Ovary (tissue), 9 donors: ENCODE data around the gene CTNNA3. TPM values are rescaled to one million over a fixed set of nuclear protein-coding genes. Genes with fewer than 3 reads are reported as not detected.

Experiments
- DNase-seq, 5 donors: peaks; one replicate each; pipeline ENCODE4 v3.0.0-alpha.2; 2019 to 2020
- H3K27ac ChIP-seq, 2 donors: fragments of 200-600 bp; one replicate each; pipeline versions ENCODE4 v1.5.1 to v1.8.0; 2019 to 2022
- H3K27me3 ChIP-seq: fragments of 200-600 bp; one replicate; pipeline ENCODE4 v1.8.0; 2022
- H3K36me3 ChIP-seq: fragments of 200-600 bp; sonication (generic); one replicate; pipeline ENCODE4 v1.5.1; 2019
- H3K4me1 ChIP-seq: one replicate; pipeline ENCODE4 v1.8.1; 2013; ENCODE audit warnings: mild to moderate bottlenecking, moderate library complexity; ENCODE audit not compliant: insufficient read depth
- H3K4me3 ChIP-seq: fragments of 200-600 bp; sonication (generic); one replicate; pipeline ENCODE4 v1.5.1; 2017
- H3K9me3 ChIP-seq, 2 donors: fragments of 200-600 bp in 1 of 2; sonication (generic) in 1 of 2; one replicate each; pipeline versions ENCODE4 v1.5.1 to v1.8.1; 2013 to 2019; ENCODE audit warnings: mild to moderate bottlenecking in 1 of 2, moderate library complexity in 1 of 2
- CTCF ChIP-seq, 3 donors: fragments of 450-650 bp in 2 of 3; fragments of 200-600 bp in 1 of 3; IDR thresholded peaks; one replicate each; pipeline versions ENCODE4 v1.5.1 to v1.8.0; 2016 to 2022; ENCODE audit warnings: antibody characterized with exemption in 3 of 3, mild to moderate bottlenecking in 1 of 3
- EP300 ChIP-seq: sonication (generic); formaldehyde crosslinking; IDR thresholded peaks from one replicate; pipeline ENCODE4 v1.6.1; 2017; ENCODE audit warnings: antibody characterized with exemption
- POLR2A ChIP-seq: fragments of 450-650 bp; IDR thresholded peaks from one replicate; pipeline ENCODE4 v1.6.1; 2017; ENCODE audit warnings: antibody characterized with exemption, mild to moderate bottlenecking, moderate library complexity
- WGBS, 3 donors: extraction: QIAGEN DNeasy Blood & Tissue Kit in 1 of 3; methylation state at CpG; one replicate each; pipeline versions ENCODE4 v1.1.5 to v1.1.7; 2013 to 2017; 5-methylcytosine and 5-hydroxymethylcytosine counted together
- intact Hi-C, 4 donors: fragments of 100-400 bp; cut with DNase I; formaldehyde crosslinking; loops; one replicate each; pipeline versions ENCODE4 v1.11.0 to v1.15.1; 2022 to 2023
- polyA plus RNA-seq, 2 donors: library from polyadenylated mRNA; stranded (reverse); fragments of 200-250 nt in 1 of 2; fragments of 350-450 nt in 1 of 2; fragmentation: Illumina TruSeq in 1 of 2; extraction: RNeasy Lipid Tissue Mini Kit (QIAGEN cat#74804) in 1 of 2; gene quantifications; one replicate each; pipeline ENCODE4 v1.2.3, GENCODE V29; 2013 to 2014
- total RNA-seq, 7 donors: library from RNA; depleted of rRNA in 2 of 7; stranded (reverse); fragments of >200 nt in 2 of 7; fragmentation: NEBNext Ultra II Directional in 3 of 7; extraction: Animal tissue kit (Norgen Biotek cat#: 25700) in 3 of 7; gene quantifications; one replicate each; pipeline versions ENCODE4 v1.1.0 to v1.2.4, GENCODE V29; 2016 to 2023
- donor health status: DM: no; HTN: no; CAD: no; lungs with moderate emphysema.
- donor health status: DM: no; HTN: no; CAD: no.
- donor health status: Bipolar disorder and iron deficiency.
- donor health status: DM: yes; HTN: yes; CAD: no.
- donor health status: DM: no; HTN: no; CAD: no.
- donor health status: DM: yes; HTN: yes; CAD: no.

CTNNA3 gene
- total and polyA plus RNA-seq, 9 donors = 1.9 to 9.7 (median 4.0) TPM

GRCh38 chr10:66144016-66144415 lies 1552.0 kb downstream of the CTNNA3 start:
- no peaks in the 10 kb centered on the region for H3K9me3 ChIP-seq
- H3K4me1 ChIP-seq = no peaks in the 10 kb centered on the region
- no peaks in the 10 kb centered on the region for H3K36me3 ChIP-seq
- no peaks in the 10 kb centered on the region for H3K27me3 ChIP-seq
- no peak overlapping the region for H3K27ac ChIP-seq
- DNase-seq = no peak
- TF ChIP-seq CTCF (IDR thresholded peaks at IDR 0.05) (no peak), POLR2A (no peak), EP300 (no peak)
- H3K4me3 ChIP-seq = no peak overlapping the region
- intact Hi-C loops = no loop called here
- 75 to 87% (median 84%) methylated on average over 2 of the region's 2 CpGs for WGBS, 3 donors

GRCh38 chr10:66102756-66103155 lies 1593.2 kb downstream of the CTNNA3 start:
- DNase-seq = no peak
- no peak overlapping the region for H3K27ac ChIP-seq
- intact Hi-C loops = no loop called here
- TF ChIP-seq CTCF (IDR thresholded peaks at IDR 0.05) (no peak), EP300 (no peak), POLR2A (no peak)
- no peaks in the 10 kb centered on the region for H3K36me3 ChIP-seq
- H3K4me1 ChIP-seq = peaks cover 2% of the 10 kb centered on the region
- WGBS, 3 donors = 16 to 30% (median 29%) methylated on average over 3 of the region's 3 CpGs
- no peaks in the 10 kb centered on the region for H3K27me3 ChIP-seq
- no peaks in the 10 kb centered on the region for H3K9me3 ChIP-seq
- no peak overlapping the region for H3K4me3 ChIP-seq

- no peak for DNase-seq
- Histone ChIP-seq H3K27me3 (no peaks in the 10 kb centered on the region), H3K9me3 (no peaks in the 10 kb centered on the region), H3K4me1 (peaks cover 2% of the 10 kb centered on the region), H3K36me3 (no peaks in the 10 kb centered on the region), H3K4me3 (no peak overlapping the region), H3K27ac (no peak overlapping the region)
- TF ChIP-seq EP300 = no peak
- no peak for TF ChIP-seq CTCF (IDR thresholded peaks at IDR 0.05)
- TF ChIP-seq POLR2A = no peak
- 77 to 89% (median 87%) methylated on average over 6 of the region's 6 CpGs for WGBS, 3 donors
- intact Hi-C loops = loop anchor here in 1 of 4 donors (10.0 kb wide), 1 partner anchor 404 kb away; no protein-coding TSS in a partner anchor
These were observed 1597.2 kb downstream of the CTNNA3 start for GRCh38 chr10:66098595-66099480.

GRCh38 chr10:66095610-66096009 lies 1600.4 kb downstream of the CTNNA3 start:
- 66 to 77% (median 69%) methylated on average over 2 of the region's 2 CpGs for WGBS, 3 donors
- Histone ChIP-seq H3K27me3 (no peaks in the 10 kb centered on the region), H3K9me3 (no peaks in the 10 kb centered on the region), H3K4me3 (no peak overlapping the region), H3K36me3 (no peaks in the 10 kb centered on the region), H3K27ac (no peak overlapping the region), H3K4me1 (no peaks in the 10 kb centered on the region)
- intact Hi-C loops = loop anchor here in 1 of 4 donors (10.0 kb wide), 1 partner anchor 401 kb away; no protein-coding TSS in a partner anchor
- no peak for TF ChIP-seq EP300
- no peak for TF ChIP-seq POLR2A
- no peak for TF ChIP-seq CTCF (IDR thresholded peaks at IDR 0.05)
- no peak for DNase-seq
